Esophagus muscularis mucosa (tissue), 4 donors: ENCODE data around the gene ANK3. TPM values are rescaled to one million over a fixed set of nuclear protein-coding genes. Genes with fewer than 3 reads are reported as not detected.
A peak's percentile ranks its signal among the peaks of the same experiment; 100 is the strongest.

ENCODE experiments used
- DNase-seq: peaks from one replicate; pipeline ENCODE4 v3.0.0-alpha.2; 2017; ENCODE audit errors: extremely low spot score
- H3K27ac ChIP-seq, 4 donors: fragments of 200-600 bp; sonication (generic); replicated peaks in 1 of 4; 1 replicate in 3 of 4; 2 replicates in 1 of 4; pipeline ENCODE4 v1.5.1; 2016 to 2019; ENCODE audit warnings: mild to moderate bottlenecking in 1 of 4
- H3K27me3 ChIP-seq, 4 donors: fragments of 200-600 bp; sonication (generic); one replicate each; pipeline versions ENCODE4 v1.5.1 to v1.6.0; 2016 to 2019
- H3K36me3 ChIP-seq, 4 donors: fragments of 200-600 bp; sonication (generic); one replicate each; pipeline ENCODE4 v1.5.1; 2016 to 2019
- H3K4me1 ChIP-seq, 4 donors: fragments of 200-600 bp; sonication (generic); one replicate each; pipeline ENCODE4 v1.5.1; 2016 to 2019
- H3K4me3 ChIP-seq, 4 donors: fragments of 200-600 bp; sonication (generic); 1 replicate in 2 of 4; 2 replicates in 2 of 4; pipeline ENCODE4 v1.5.1; 2016 to 2019; ENCODE audit warnings: mild to moderate bottlenecking in 4 of 4, moderate library complexity in 1 of 4
- H3K9me3 ChIP-seq, 4 donors: fragments of 200-600 bp; sonication (generic); 1 replicate in 3 of 4; 2 replicates in 1 of 4; pipeline ENCODE4 v1.5.1; 2016 to 2019
- CTCF ChIP-seq, 3 experiments: fragments of 200-600 bp in 2 of 3; fragments of 450-650 bp in 1 of 3; sonication (generic) in 2 of 3; IDR thresholded peaks; one replicate each; pipeline ENCODE4 v1.5.1; 2017 to 2019; ENCODE audit warnings: antibody characterized with exemption in 3 of 3, mild to moderate bottlenecking in 2 of 3, moderate library complexity in 1 of 3
- EP300 ChIP-seq: sonication (generic); formaldehyde crosslinking; IDR thresholded peaks from one replicate; pipeline ENCODE4 v1.6.1; 2017; ENCODE audit warnings: antibody characterized with exemption
- POLR2A ChIP-seq: fragments of 450-650 bp; IDR thresholded peaks from one replicate; pipeline ENCODE4 v1.6.1; 2017; ENCODE audit warnings: antibody characterized with exemption, moderate library complexity, mild to moderate bottlenecking, low read depth
- POLR2AphosphoS5 ChIP-seq, 2 donors: sonication (generic); formaldehyde crosslinking; IDR thresholded peaks; one replicate each; pipeline ENCODE4 v1.6.1; 2017; ENCODE audit warnings: antibody characterized with exemption in 2 of 2
- WGBS: methylation state at CpG from one replicate; pipeline ENCODE4 v1.1.5; 2018; 5-methylcytosine and 5-hydroxymethylcytosine counted together
- intact Hi-C: fragments of 100-400 bp; cut with DNase I; formaldehyde crosslinking; loops from one replicate; pipeline ENCODE4 v1.15.1; 2023
- total RNA-seq, 4 donors: library from RNA; depleted of rRNA; stranded (reverse); fragments of >200 nt; gene quantifications; one replicate each; pipeline versions ENCODE4 v1.1.0 to v1.2.1, GENCODE V29; 2016

ANK3 gene
- total RNA-seq, 4 donors from 2014 or later = 25.5 to 44.9 (median 26.6) TPM

GRCh38 chr10:60101821-60102220 is 287.9 kb downstream of the ANK3 start:
- Histone ChIP-seq H3K4me3 (no peak overlapping the region), H3K9me3 (no peaks in the 10 kb centered on the region), H3K4me1 (peaks cover 0 to 12% (median 6%) of the 10 kb centered on the region in 4 donors), H3K27me3 (no peaks in the 10 kb centered on the region), H3K36me3 (peaks cover 0 to 23% (median 0%) of the 10 kb centered on the region in 4 donors), H3K27ac (no peak overlapping the region)
- intact Hi-C loops = loop anchor here (2.0 to 10.0 kb wide), 2 partner anchors 107 to 543 kb away; no protein-coding TSS in a partner anchor
- TF ChIP-seq CTCF (IDR thresholded peaks at IDR 0.05) (no peak), POLR2AphosphoS5 (IDR thresholded peaks at IDR 0.05) (no peak), POLR2A (no peak), EP300 (no peak)
- WGBS = 94% methylated on average over 4 of the region's 4 CpGs
- DNase-seq = no peak

- TF ChIP-seq POLR2A = no peak
- peak; percentile 56 to 58 (median 58) for TF ChIP-seq CTCF (IDR thresholded peaks at IDR 0.05)
- H3K9me3 ChIP-seq = no peaks in the 10 kb centered on the region
- peaks cover 0 to 14% (median 0%) of the 10 kb centered on the region in 4 donors for H3K36me3 ChIP-seq
- H3K27ac ChIP-seq = no peak overlapping the region
- no peak for DNase-seq
- WGBS = 67% methylated on average over 2 of the region's 2 CpGs
- H3K4me1 ChIP-seq = peaks cover 0 to 7% (median 5%) of the 10 kb centered on the region in 4 donors
- H3K27me3 ChIP-seq = no peaks in the 10 kb centered on the region
- no peak overlapping the region for H3K4me3 ChIP-seq
- intact Hi-C loops = loop anchor here (1.0 to 10.0 kb wide), 3 partner anchors 109 to 545 kb away; no protein-coding TSS in a partner anchor
Observed at GRCh38 chr10:60099998-60100747, 289.5 kb downstream of the ANK3 start.

- intact Hi-C loops = no loop called here
Observed at GRCh38 chr10:60098677-60099601, 290.7 kb downstream of the ANK3 start.

More at GRCh38 chr10:60098677-60099601, 290.7 kb downstream of the ANK3 start:
- H3K27me3 ChIP-seq = no peaks in the 10 kb centered on the region
- no peaks in the 10 kb centered on the region for H3K9me3 ChIP-seq
- peaks cover 0 to 8% (median 0%) of the 10 kb centered on the region in 4 donors for H3K36me3 ChIP-seq
- H3K27ac ChIP-seq = no peak overlapping the region
- WGBS = 65% methylated on average over 4 of the region's 4 CpGs
- no peak overlapping the region for H3K4me3 ChIP-seq
- no peaks in the 10 kb centered on the region for H3K4me1 ChIP-seq
- DNase-seq = no peak
- TF ChIP-seq EP300 (no peak), CTCF (IDR thresholded peaks at IDR 0.05) (peak in 2 of 3 experiments; percentile 9 to 11)
